Neuronal stem cell (in vitro differentiated cells): Measurements from ENCODE around the gene ISG20.

Source experiments
- DNase-seq: peaks from one replicate; pipeline ENCODE4 v3.0.0-alpha.2; 2013; ENCODE audit warnings: low spot score
- H2AFZ ChIP-seq: one replicate; pipeline ENCODE4 v1.6.1; 2013; ENCODE audit warnings: mild to moderate bottlenecking, low read length, inconsistent platforms
- H2AK5ac ChIP-seq: 2 replicates; pipeline ENCODE4 v1.6.1; 2013; ENCODE audit warnings: low read depth, mild to moderate bottlenecking, inconsistent platforms, low read length, moderate library complexity, mixed read lengths
- H2BK120ac ChIP-seq: 2 replicates; pipeline ENCODE4 v1.6.1; 2013; ENCODE audit warnings: low read depth, mild to moderate bottlenecking, inconsistent platforms, low read length, moderate library complexity, mixed read lengths
- H2BK12ac ChIP-seq: one replicate; pipeline ENCODE4 v1.6.1; 2013; ENCODE audit warnings: low read length, inconsistent platforms
- H2BK15ac ChIP-seq: 2 replicates; pipeline ENCODE4 v1.6.1; 2013; ENCODE audit warnings: mild to moderate bottlenecking, low read length, inconsistent platforms, mixed read lengths
- H2BK5ac ChIP-seq: one replicate; pipeline ENCODE4 v1.6.1; 2013; ENCODE audit warnings: inconsistent platforms, mild to moderate bottlenecking, low read length, moderate library complexity
- H3K14ac ChIP-seq: one replicate; pipeline ENCODE4 v1.6.1; 2013; ENCODE audit warnings: low read length, inconsistent platforms
- H3K18ac ChIP-seq: 2 replicates; pipeline ENCODE4 v1.6.1; 2013; ENCODE audit warnings: low read length, inconsistent platforms
- H3K23ac ChIP-seq: 2 replicates; pipeline ENCODE4 v1.6.1; 2013; ENCODE audit warnings: low read depth, mild to moderate bottlenecking, mixed read lengths, low read length, inconsistent platforms; ENCODE audit not compliant: poor library complexity
- H3K27ac ChIP-seq: replicated peaks from 3 replicates; pipeline ENCODE4 v1.5.1; 2013; ENCODE audit warnings: low read length, inconsistent platforms
- H3K27me3 ChIP-seq, 3 experiments: 2 replicates each; pipeline ENCODE4 v1.6.1; 2013; ENCODE audit warnings: low read length in 3 of 3, mild to moderate bottlenecking in 2 of 3, inconsistent platforms in 1 of 3, low read depth in 1 of 3, mixed read lengths in 1 of 3, moderate library complexity in 1 of 3; ENCODE audit not compliant: control insufficient read depth in 3 of 3, insufficient read depth in 3 of 3
- H3K36me3 ChIP-seq, 2 donors: replicated peaks in 1 of 2; 2 replicates each; pipeline ENCODE4 v1.6.1; 2013; ENCODE audit warnings: low read length in 2 of 2; ENCODE audit not compliant: control insufficient read depth in 2 of 2, insufficient read depth in 2 of 2
- H3K4ac ChIP-seq: 2 replicates; pipeline ENCODE4 v1.6.1; 2013; ENCODE audit warnings: inconsistent platforms, mild to moderate bottlenecking, low read length, moderate library complexity
- H3K4me1 ChIP-seq, 2 donors: 1 replicate in 1 of 2; 2 replicates in 1 of 2; pipeline ENCODE4 v1.6.1; 2013; ENCODE audit warnings: low read length in 2 of 2, low read depth in 1 of 2; ENCODE audit not compliant: control insufficient read depth in 2 of 2, insufficient read depth in 1 of 2
- H3K4me2 ChIP-seq: one replicate; pipeline ENCODE4 v1.6.1; 2013; ENCODE audit warnings: mild to moderate bottlenecking, low read length, inconsistent platforms; ENCODE audit not compliant: insufficient read depth, poor library complexity, severe bottlenecking
- H3K4me3 ChIP-seq, 2 donors: 2 replicates each; pipeline ENCODE4 v1.5.1; 2013; ENCODE audit warnings: low read length in 2 of 2, mild to moderate bottlenecking in 2 of 2, inconsistent platforms in 1 of 2, moderate library complexity in 1 of 2
- H3K79me1 ChIP-seq: one replicate; pipeline ENCODE4 v1.6.1; 2013; ENCODE audit warnings: low read depth, mild to moderate bottlenecking, inconsistent platforms, low read length, moderate library complexity
- H3K9ac ChIP-seq: one replicate; pipeline ENCODE4 v1.6.1; 2013; ENCODE audit warnings: mild to moderate bottlenecking, low read depth, low read length, inconsistent platforms; ENCODE audit not compliant: poor library complexity
- H3K9me3 ChIP-seq, 2 donors: replicated peaks in 1 of 2; 2 replicates each; pipeline versions ENCODE3 to v1.6.1; 2013; ENCODE audit warnings: low read length in 2 of 2, mild to moderate bottlenecking in 2 of 2, inconsistent platforms in 1 of 2, low read depth in 1 of 2, mixed read lengths in 1 of 2, moderate library complexity in 1 of 2; ENCODE audit not compliant: control insufficient read depth in 2 of 2, insufficient read depth in 1 of 2
- H4K8ac ChIP-seq: one replicate; pipeline ENCODE4 v1.6.1; 2013; ENCODE audit warnings: low read depth, mild to moderate bottlenecking, inconsistent platforms, low read length, moderate library complexity
- H4K91ac ChIP-seq: one replicate; pipeline ENCODE4 v1.6.1; 2013; ENCODE audit warnings: low read length, low read depth, mild to moderate bottlenecking, inconsistent platforms; ENCODE audit not compliant: poor library complexity
- WGBS, 2 donors: extraction: QIAGEN DNeasy Blood & Tissue Kit; methylation state at CpG; one replicate each; pipeline ENCODE4 v1.1.7; 2013; ENCODE audit warnings: missing lambda C conversion rate in 2 of 2, mixed read lengths in 1 of 2; ENCODE audit not compliant: insufficient read length in 2 of 2, insufficient replicate concordance in 1 of 2; ENCODE audit errors: extremely low coverage in 2 of 2; 5-methylcytosine and 5-hydroxymethylcytosine counted together

ISG20 gene

GRCh38 chr15:88625943-88626741 is 12.7 kb upstream of the ISG20 start:
- Histone ChIP-seq H3K23ac (no peak overlapping the region), H3K4me3 (peak overlapping the region in 1 of 2 donors; percentile 40), H2AFZ (no peak overlapping the region), H2BK5ac (no peak overlapping the region), H3K9ac (no peak overlapping the region), H3K4me1 (peaks cover 15 to 16% of the 10 kb centered on the region in 2 donors), H3K18ac (no peak overlapping the region), H3K36me3 (peaks cover 49 to 87% of the 10 kb centered on the region in 2 donors), H3K27me3 (no peaks in the 10 kb centered on the region), H4K91ac (no peak overlapping the region), H2AK5ac (no peak overlapping the region), H2BK15ac (no peak overlapping the region), H3K27ac (no peak overlapping the region), H2BK12ac (no peak overlapping the region), H4K8ac (no peak overlapping the region), H3K4me2 (no peak overlapping the region), H2BK120ac (no peak overlapping the region), H3K9me3 (no peaks in the 10 kb centered on the region), H3K4ac (no peak overlapping the region), H3K14ac (no peak overlapping the region), H3K79me1 (peaks cover 18% of the 10 kb centered on the region)
- no CpG with 5 or more reads among the region's 23 CpGs for WGBS, 2 donors
- no peak for DNase-seq

GRCh38 chr15:88627463-88627862 is 11.4 kb upstream of the ISG20 start:
- H2AFZ ChIP-seq, result no peak overlapping the region
- no peak for DNase-seq

GRCh38 chr15:88628018-88628654 is 10.7 kb upstream of the ISG20 start:
- Histone ChIP-seq H4K91ac (no peak overlapping the region), H2BK5ac (no peak overlapping the region), H3K27ac (no peak overlapping the region), H3K4me2 (no peak overlapping the region), H3K23ac (no peak overlapping the region), H3K14ac (no peak overlapping the region), H3K4me1 (peaks cover 11 to 12% of the 10 kb centered on the region in 2 donors), H3K27me3 (no peaks in the 10 kb centered on the region), H4K8ac (no peak overlapping the region), H3K9ac (no peak overlapping the region), H3K4ac (no peak overlapping the region), H3K18ac (no peak overlapping the region), H3K79me1 (peaks cover 20% of the 10 kb centered on the region), H2BK120ac (no peak overlapping the region), H2BK12ac (no peak overlapping the region), H3K9me3 (no peaks in the 10 kb centered on the region), H2BK15ac (no peak overlapping the region), H3K36me3 (peaks cover 59 to 98% of the 10 kb centered on the region in 2 donors), H2AK5ac (no peak overlapping the region), H2AFZ (no peak overlapping the region), H3K4me3 (no peak overlapping the region)
- no peak for DNase-seq
- no CpG with 5 or more reads among the region's 5 CpGs for WGBS, 2 donors

More at GRCh38 chr15:88627463-88627862, 11.4 kb upstream of the ISG20 start:
- Histone ChIP-seq H2BK5ac (no peak overlapping the region), H3K79me1 (peaks cover 20% of the 10 kb centered on the region), H4K8ac (no peak overlapping the region), H3K23ac (no peak overlapping the region), H4K91ac (no peak overlapping the region), H3K9ac (no peak overlapping the region), H3K4me2 (no peak overlapping the region), H2AK5ac (no peak overlapping the region), H2BK120ac (no peak overlapping the region), H3K4ac (no peak overlapping the region), H3K27me3 (no peaks in the 10 kb centered on the region), H3K4me1 (peaks cover 14 to 15% of the 10 kb centered on the region in 2 donors), H2BK12ac (no peak overlapping the region), H3K36me3 (peaks cover 59 to 97% of the 10 kb centered on the region in 2 donors), H3K4me3 (no peak overlapping the region), H3K9me3 (no peaks in the 10 kb centered on the region), H2BK15ac (no peak overlapping the region), H3K27ac (no peak overlapping the region), H3K18ac (no peak overlapping the region), H3K14ac (no peak overlapping the region)
- WGBS, 2 donors, result no CpG with 5 or more reads among the region's 1 CpG

- Histone ChIP-seq H3K4me3 (no peak overlapping the region), H4K8ac (no peak overlapping the region), H3K4me1 (peaks cover 2% of the 10 kb centered on the region in 2 donors), H3K36me3 (peaks cover 59 to 96% of the 10 kb centered on the region in 2 donors), H2AK5ac (no peak overlapping the region), H3K4me2 (no peak overlapping the region), H3K79me1 (peaks cover 19% of the 10 kb centered on the region), H2BK5ac (no peak overlapping the region), H3K9me3 (no peaks in the 10 kb centered on the region), H3K27me3 (no peaks in the 10 kb centered on the region), H2AFZ (no peak overlapping the region), H3K27ac (no peak overlapping the region), H3K18ac (no peak overlapping the region), H2BK12ac (no peak overlapping the region), H2BK15ac (no peak overlapping the region), H3K9ac (no peak overlapping the region), H2BK120ac (no peak overlapping the region), H3K23ac (no peak overlapping the region), H4K91ac (no peak overlapping the region), H3K14ac (no peak overlapping the region), H3K4ac (no peak overlapping the region)
- no peak for DNase-seq
- no CpG with 5 or more reads among the region's 16 CpGs for WGBS, 2 donors
Observed at GRCh38 chr15:88629071-88629470, 9.7 kb upstream of the ISG20 start.
